ENCODE measurements around the gene TREML1.

- TF ChIP-seq TAF1 (IDR thresholded peaks at IDR 0.05; ENCODE audit: borderline replicate concordance, low read depth, low read length) (no peak), POLR2A (IDR thresholded peaks at IDR 0.05; ENCODE audit: low read depth, low read length) (no peak), POLR2AphosphoS5 (IDR thresholded peaks at IDR 0.05; ENCODE audit: low read depth, low read length) (no peak)
Observed at GRCh38 chr6:41125282-41125681, 28.9 kb downstream of the TREML1 start.

Data from GM12892 (cell line).